Measurements from ENCODE around the gene SULT1A2. TPM values are rescaled to one million over a fixed set of nuclear protein-coding genes. Genes with fewer than 3 reads are reported as not detected.
"Not testable (repeated sequence)": the region's sequence is repeated elsewhere in the genome, so short reads cannot be mapped to it uniquely, and the experiment has no call there.

SULT1A2 gene
- total and polyA plus RNA-seq, 3 experiments from 2014 or later, result 0.29 to 0.46 TPM; not detected in 1

DNA sequence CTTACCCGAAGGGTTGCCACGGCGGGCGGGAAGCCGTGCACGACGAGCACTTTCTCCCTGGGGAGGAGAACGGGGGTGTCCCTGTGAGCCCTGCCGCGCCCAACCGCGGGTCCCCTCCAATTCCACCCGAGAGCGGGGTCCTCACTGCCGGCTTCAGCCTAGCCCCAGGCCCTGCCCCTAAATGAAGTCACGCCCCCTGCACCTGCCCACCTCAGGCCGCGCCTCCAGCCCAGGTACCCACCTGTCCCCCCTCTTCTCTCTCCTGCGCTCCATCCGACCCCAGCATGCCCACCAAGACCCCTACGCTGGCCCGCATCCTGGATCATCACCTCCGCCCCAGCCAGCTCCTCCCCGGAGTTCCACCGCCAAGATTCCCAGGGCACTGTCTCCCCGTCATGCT, 17.1 kb upstream of the SULT1A2 start:
- H3K9me3 ChIP-seq (ENCODE audit: low read length); DNase-seq; H3K4me3 ChIP-seq (ENCODE audit: low read length); H3K9me3 Mint-ChIP-seq; POLR2A ChIA-PET; CTCF ChIA-PET; H3K27me3 ChIP-seq (ENCODE audit: insufficient read depth, low read length, poor library complexity, severe bottlenecking); H3K27me3 Mint-ChIP-seq; H3K27ac Mint-ChIP-seq; H3K4me3 Mint-ChIP-seq; H3K27ac ChIP-seq (ENCODE audit: low read depth, low read length); H3K36me3 ChIP-seq (ENCODE audit: insufficient read depth, low read length); H3K4me1 ChIP-seq (ENCODE audit: insufficient read depth, low read length): not testable (repeated sequence)
- Mint-ChIP-seq H3K36me3 (peaks cover 0 to 15% (median 2%) of the 10 kb centered on the region in 3 donors), H3K4me1 (peaks cover 7 to 11% (median 9%) of the 10 kb centered on the region in 3 donors)

DNA sequence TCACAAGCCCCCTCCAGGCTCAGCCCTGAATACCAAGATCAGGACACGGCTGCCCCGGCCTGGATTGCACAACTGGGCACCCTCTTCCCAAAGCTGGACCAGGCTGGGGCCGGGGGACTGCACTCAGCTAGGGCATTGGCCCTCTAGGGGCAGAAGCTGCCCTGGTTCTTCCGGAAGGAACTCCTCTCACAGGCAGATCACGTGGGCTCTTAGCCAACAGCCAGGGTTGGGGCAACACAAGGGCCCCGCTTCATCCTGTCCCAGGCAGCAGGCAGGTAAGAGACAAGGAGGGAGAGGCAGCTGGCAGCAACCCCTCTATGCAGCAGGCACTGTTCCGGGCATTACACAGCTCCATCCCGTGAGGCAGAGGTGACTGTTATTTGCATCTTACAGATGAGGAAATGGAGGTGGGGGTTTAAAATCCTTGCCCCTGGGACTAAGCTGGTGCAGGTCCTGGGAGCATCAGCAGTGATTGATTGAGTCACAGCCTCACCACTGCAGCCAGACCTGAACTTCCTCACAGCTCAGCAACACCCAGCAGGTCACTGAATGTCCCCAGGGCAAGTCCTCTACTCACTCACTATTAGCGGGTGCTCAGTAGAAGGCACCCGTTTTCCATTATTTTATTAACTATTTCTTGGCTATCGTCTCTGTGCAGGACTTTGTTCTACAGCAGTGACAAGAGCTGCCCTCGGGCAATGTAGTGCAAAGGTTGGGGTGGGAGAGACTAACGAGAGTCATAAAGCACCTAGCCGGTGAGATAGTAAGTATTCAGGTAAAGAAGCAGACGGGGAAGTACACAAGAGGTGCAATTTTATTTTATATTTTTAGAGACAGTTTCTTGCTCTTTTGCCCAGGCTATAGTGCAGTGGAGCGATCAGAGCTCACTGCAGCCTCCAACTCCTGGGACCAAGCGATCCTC, 15.8 kb upstream of the SULT1A2 start:
- H3K9me3 ChIP-seq (ENCODE audit: low read length); H3K4me3 ChIP-seq (ENCODE audit: low read length); H3K36me3 Mint-ChIP-seq; DNase-seq; H3K27ac ChIP-seq (ENCODE audit: low read depth, low read length); H3K27me3 Mint-ChIP-seq; H3K36me3 ChIP-seq (ENCODE audit: insufficient read depth, low read length); H3K4me1 ChIP-seq (ENCODE audit: insufficient read depth, low read length); POLR2A ChIA-PET; H3K27me3 ChIP-seq (ENCODE audit: insufficient read depth, low read length, poor library complexity, severe bottlenecking); H3K9me3 Mint-ChIP-seq; H3K4me3 Mint-ChIP-seq; H3K27ac Mint-ChIP-seq; CTCF ChIA-PET: not testable (repeated sequence)
- H3K4me1 Mint-ChIP-seq, result peaks cover 7 to 11% (median 9%) of the 10 kb centered on the region in 3 donors

GRCh38 chr16:28610595-28611191, 13.8 kb upstream of the SULT1A2 start:
- H3K4me3 Mint-ChIP-seq, result no peak overlapping the region
- no peak overlapping the region for H3K4me3 ChIP-seq (ENCODE audit: low read length)
- H3K27me3 Mint-ChIP-seq, result no peaks in the 10 kb centered on the region
- H3K4me1 ChIP-seq (ENCODE audit: insufficient read depth, low read length), result peaks cover 4% of the 10 kb centered on the region
- H3K4me1 Mint-ChIP-seq, result peaks cover 6 to 11% (median 9%) of the 10 kb centered on the region in 3 donors
- ChIA-PET CTCF (no interaction called here), POLR2A (interaction anchor here (0.6 kb wide), 1 partner anchor 17 kb away, joined by 4 read pairs; no protein-coding TSS in a partner anchor)
- peak overlapping the region in 4 of 8 donors; percentile 10 to 64 (median 44) for H3K27ac Mint-ChIP-seq
- H3K9me3 ChIP-seq (ENCODE audit: low read length), result no peaks in the 10 kb centered on the region
- DNase-seq, result no peak
- H3K9me3 Mint-ChIP-seq, result no peaks in the 10 kb centered on the region
- no peaks in the 10 kb centered on the region for H3K36me3 ChIP-seq (ENCODE audit: insufficient read depth, low read length)
- no peak overlapping the region for H3K27ac ChIP-seq (ENCODE audit: low read depth, low read length)
- peaks cover 0 to 14% (median 0%) of the 10 kb centered on the region in 3 donors for H3K36me3 Mint-ChIP-seq
- no peaks in the 10 kb centered on the region for H3K27me3 ChIP-seq (ENCODE audit: insufficient read depth, low read length, poor library complexity, severe bottlenecking)

- H3K4me3 Mint-ChIP-seq, result no peak within 1 kb of the TSS
- peak in 1 of 5 donors; percentile 16 for DNase-seq
- H3K4me1 Mint-ChIP-seq, result peaks cover 4 to 11% (median 9%) of the 10 kb centered on the region in 3 donors
- Histone ChIP-seq H3K9me3 (ENCODE audit: low read length) (no peaks in the 10 kb centered on the region), H3K36me3 (ENCODE audit: insufficient read depth, low read length) (no peaks in the 10 kb centered on the region), H3K4me1 (ENCODE audit: insufficient read depth, low read length) (peaks cover 4% of the 10 kb centered on the region), H3K27me3 (ENCODE audit: insufficient read depth, low read length, poor library complexity, severe bottlenecking) (no peaks in the 10 kb centered on the region), H3K4me3 (ENCODE audit: low read length) (no peak within 1 kb of the TSS), H3K27ac (ENCODE audit: low read depth, low read length) (no peak within 1 kb of the TSS)
- CTCF ChIA-PET, result no interaction called here
- no peaks in the 10 kb centered on the region for H3K9me3 Mint-ChIP-seq
- H3K36me3 Mint-ChIP-seq, result peaks cover 0 to 14% (median 0%) of the 10 kb centered on the region in 3 donors
- no peaks in the 10 kb centered on the region for H3K27me3 Mint-ChIP-seq
- H3K27ac Mint-ChIP-seq, result peak within 1 kb of the TSS in 4 of 8 donors; percentile 10 to 84 (median 55)
- POLR2A ChIA-PET, result interaction anchor here (0.6 kb wide), 1 partner anchor 17 kb away, joined by 4 read pairs; no protein-coding TSS in a partner anchor
These were observed 13.1 kb upstream of the SULT1A2 start, which contains the start of gene SULT1A1 for GRCh38 chr16:28609631-28610594. Gene SULT1A1 (minus strand): TSS chr16:28610044. CDS start chr16:28608855, 1,189 bp downstream.

DNA sequence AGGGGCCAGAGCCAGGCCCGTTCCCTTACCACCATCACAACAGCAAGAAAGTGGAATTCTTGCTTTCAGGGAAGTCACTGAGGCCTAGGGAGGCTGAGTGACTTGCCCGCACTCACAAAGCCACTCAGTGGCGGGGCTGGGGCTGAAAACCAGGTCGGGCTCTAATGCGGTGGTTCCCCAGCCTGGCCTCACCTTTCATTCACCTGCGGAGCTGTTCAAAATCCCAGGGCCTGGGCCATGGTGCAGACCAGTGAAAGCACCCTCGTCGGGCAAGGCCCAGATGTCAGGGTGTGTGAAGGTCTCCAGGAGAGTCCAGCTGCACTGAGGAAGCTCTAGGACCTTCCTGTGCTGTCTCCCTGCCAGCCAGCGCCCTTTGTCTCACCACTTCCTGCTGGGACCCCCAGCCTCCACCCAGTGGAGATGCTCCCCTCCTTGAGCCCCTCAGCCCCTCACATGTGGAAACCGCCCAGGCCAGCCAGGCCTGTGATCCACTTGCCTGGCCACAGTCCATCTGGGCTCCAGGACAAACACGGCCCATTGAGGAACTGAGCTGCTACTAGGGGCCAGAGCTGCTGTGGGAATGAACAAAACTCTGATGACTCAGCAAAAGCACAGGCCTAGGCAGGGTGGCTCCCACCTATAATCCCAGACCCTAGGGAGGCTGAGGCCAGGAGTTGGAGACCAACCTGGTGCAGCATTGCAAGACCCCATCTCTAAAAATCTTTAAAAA, 12.2 kb upstream of the SULT1A2 start:
- H3K4me1 ChIP-seq (ENCODE audit: insufficient read depth, low read length); H3K36me3 ChIP-seq (ENCODE audit: insufficient read depth, low read length); H3K4me3 Mint-ChIP-seq; H3K27me3 Mint-ChIP-seq; POLR2A ChIA-PET; CTCF ChIA-PET; H3K4me3 ChIP-seq (ENCODE audit: low read length); H3K27ac ChIP-seq (ENCODE audit: low read depth, low read length); H3K27me3 ChIP-seq (ENCODE audit: insufficient read depth, low read length, poor library complexity, severe bottlenecking); H3K9me3 ChIP-seq (ENCODE audit: low read length); H3K9me3 Mint-ChIP-seq: not testable (repeated sequence)
- DNase-seq, result peak in 1 of 5 donors; percentile 36
- H3K27ac Mint-ChIP-seq, result peak overlapping the region in 1 of 8 donors; percentile 84
- peaks cover 4 to 11% (median 9%) of the 10 kb centered on the region in 3 donors for H3K4me1 Mint-ChIP-seq
- H3K36me3 Mint-ChIP-seq, result peaks cover 0 to 14% (median 0%) of the 10 kb centered on the region in 3 donors

DNA sequence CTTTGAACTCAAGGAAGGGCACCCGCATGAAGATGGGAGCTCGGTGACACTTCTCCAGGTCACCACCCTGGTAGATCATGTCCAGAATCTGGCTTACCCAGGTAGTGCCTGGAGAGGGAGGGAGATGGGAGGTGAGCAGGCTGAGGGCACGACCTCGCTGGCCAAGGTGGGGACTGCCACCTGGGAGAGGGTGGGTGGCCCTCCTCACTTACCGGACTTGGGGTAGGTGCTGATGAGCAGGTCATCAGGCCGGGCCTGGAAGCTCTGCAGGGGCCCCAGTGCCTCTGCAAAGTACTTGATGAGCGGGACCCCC, 11.6 kb upstream of the SULT1A2 start:
- H3K27ac ChIP-seq (ENCODE audit: low read depth, low read length); POLR2A ChIA-PET; CTCF ChIA-PET: not testable (repeated sequence)

GRCh38 chr16:28607681-28608495, 11.0 kb upstream of the SULT1A2 start:
- CTCF ChIA-PET, result not testable (repeated sequence)

More for the DNA sequence above, 11.6 kb upstream of the SULT1A2 start:
- not testable (repeated sequence) for H3K4me1 ChIP-seq (ENCODE audit: insufficient read depth, low read length); H3K9me3 ChIP-seq (ENCODE audit: low read length); H3K4me3 Mint-ChIP-seq; H3K36me3 ChIP-seq (ENCODE audit: insufficient read depth, low read length); H3K4me3 ChIP-seq (ENCODE audit: low read length); H3K27ac Mint-ChIP-seq; H3K27me3 ChIP-seq (ENCODE audit: insufficient read depth, low read length, poor library complexity, severe bottlenecking); H3K9me3 Mint-ChIP-seq; H3K27me3 Mint-ChIP-seq
- peaks cover 0 to 14% (median 0%) of the 10 kb centered on the region in 3 donors for H3K36me3 Mint-ChIP-seq
- H3K4me1 Mint-ChIP-seq, result peaks cover 4 to 11% (median 9%) of the 10 kb centered on the region in 3 donors
- peak in 1 of 5 donors; percentile 16 for DNase-seq

More at GRCh38 chr16:28607681-28608495, 11.0 kb upstream of the SULT1A2 start:
- H3K4me1 ChIP-seq (ENCODE audit: insufficient read depth, low read length); H3K36me3 ChIP-seq (ENCODE audit: insufficient read depth, low read length); POLR2A ChIA-PET; H3K9me3 ChIP-seq (ENCODE audit: low read length); H3K27me3 Mint-ChIP-seq; H3K27me3 ChIP-seq (ENCODE audit: insufficient read depth, low read length, poor library complexity, severe bottlenecking); H3K27ac Mint-ChIP-seq; H3K27ac ChIP-seq (ENCODE audit: low read depth, low read length); H3K9me3 Mint-ChIP-seq; H3K4me3 ChIP-seq (ENCODE audit: low read length); DNase-seq; H3K4me3 Mint-ChIP-seq: not testable (repeated sequence)
- H3K36me3 Mint-ChIP-seq, result peaks cover 0 to 14% (median 0%) of the 10 kb centered on the region in 3 donors
- H3K4me1 Mint-ChIP-seq, result peaks cover 4 to 11% (median 9%) of the 10 kb centered on the region in 3 donors
